H1 (cell line): ENCODE data around the gene TTC13. TPM values are rescaled to one million over a fixed set of nuclear protein-coding genes. Genes with fewer than 3 reads are reported as not detected.

ENCODE experiments used
- CTCF ChIA-PET: fragments of 300-600 bp; sonication (Branson Sonifier 250); formaldehyde crosslinking; loops from one replicate; lab custom pipeline; 2021; ENCODE audit not compliant: partially characterized antibody; lab: Charles Lee
- POLR2A ChIA-PET: fragments of 300-600 bp; sonication (Branson Sonifier 250); formaldehyde crosslinking; loops from one replicate; lab custom pipeline; 2021; ENCODE audit warnings: inconsistent platforms; ENCODE audit not compliant: partially characterized antibody; lab: Charles Lee
- DNase-seq, 2 experiments: peaks; one replicate each; pipeline versions ENCODE4 v3.0.0 to v3.0.0-alpha.2; 2010 to 2022; ENCODE audit warnings: low spot score in 2 of 2, low read depth in 1 of 2, mixed read lengths in 1 of 2
- FAIRE-seq: peaks from 2 replicates; lab custom pipeline; 2011; peaks lifted over from hg19 to GRCh38; lab: Jason Lieb, UNC
- H2AFZ ChIP-seq: 2 replicates; pipeline ENCODE4 v1.8.1; 2012; ENCODE audit warnings: low read length, inconsistent platforms
- H2AK5ac ChIP-seq: 2 replicates; pipeline ENCODE4 v1.6.1; 2013; ENCODE audit warnings: low read depth, low read length
- H2BK120ac ChIP-seq: replicated peaks from 2 replicates; pipeline ENCODE3; 2013; ENCODE audit warnings: low read depth, low read length, inconsistent platforms
- H2BK12ac ChIP-seq: 2 replicates; pipeline ENCODE4 v1.6.1; 2013; ENCODE audit warnings: low read depth, low read length
- H2BK15ac ChIP-seq: 2 replicates; pipeline ENCODE4 v1.6.1; 2013; ENCODE audit warnings: low read length
- H2BK20ac ChIP-seq: 2 replicates; pipeline ENCODE4 v1.6.1; 2013; ENCODE audit warnings: low read length
- H2BK5ac ChIP-seq: 2 replicates; pipeline ENCODE4 v1.6.1; 2013; ENCODE audit warnings: low read depth, low read length
- H3K14ac ChIP-seq: 2 replicates; pipeline ENCODE4 v1.6.1; 2013; ENCODE audit warnings: inconsistent platforms; ENCODE audit not compliant: insufficient read length
- H3K18ac ChIP-seq: 2 replicates; pipeline ENCODE4 v1.6.1; 2013; ENCODE audit warnings: low read length; ENCODE audit errors: extremely low read depth
- H3K23ac ChIP-seq: 2 replicates; pipeline ENCODE4 v1.6.1; 2013; ENCODE audit warnings: inconsistent platforms; ENCODE audit not compliant: insufficient read length
- H3K23me2 ChIP-seq: 2 replicates; pipeline ENCODE4 v1.6.1; 2013; ENCODE audit warnings: low read depth, low read length
- H3K27ac ChIP-seq: 2 replicates; pipeline ENCODE4 v1.6.1; 2011; ENCODE audit warnings: low read depth, low read length, inconsistent platforms
- H3K27me3 ChIP-seq, 4 experiments: replicated peaks in 1 of 4; 1 replicate in 1 of 4; 2 replicates in 3 of 4; pipeline versions ENCODE4 v1.6.1 to v1.8.1; 2011 to 2013; ENCODE audit warnings: low read length in 3 of 4, mild to moderate bottlenecking in 3 of 4, inconsistent platforms in 2 of 4, mixed read lengths in 2 of 4, moderate library complexity in 1 of 4; ENCODE audit not compliant: control insufficient read depth in 3 of 4, insufficient read depth in 3 of 4; ENCODE audit errors: extremely low read depth in 1 of 4
- H3K36me3 ChIP-seq, 4 experiments: 2 replicates each; pipeline versions ENCODE4 v1.6.1 to v1.8.1; 2011 to 2013; ENCODE audit warnings: mild to moderate bottlenecking in 4 of 4, low read length in 3 of 4, moderate library complexity in 2 of 4, control low read depth in 1 of 4, inconsistent platforms in 1 of 4; ENCODE audit not compliant: insufficient read depth in 4 of 4, control insufficient read depth in 2 of 4
- H3K4ac ChIP-seq: replicated peaks from 2 replicates; pipeline ENCODE3; 2013; ENCODE audit warnings: low read length, low read depth, mixed read lengths, inconsistent platforms; ENCODE audit not compliant: insufficient read length
- H3K4me1 ChIP-seq, 4 experiments: replicated peaks in 1 of 4; 1 replicate in 1 of 4; 2 replicates in 3 of 4; pipeline versions ENCODE4 v1.6.1 to v1.8.1; 2011 to 2013; ENCODE audit warnings: low read length in 3 of 4, inconsistent platforms in 2 of 4, mixed read lengths in 1 of 4; ENCODE audit not compliant: insufficient read depth in 4 of 4, control insufficient read depth in 3 of 4
- H3K4me2 ChIP-seq, 2 experiments: 2 replicates each; pipeline versions ENCODE4 v1.6.1 to v1.8.1; 2011 to 2013; ENCODE audit warnings: low read depth in 2 of 2, low read length in 2 of 2, control low read depth in 1 of 2, inconsistent platforms in 1 of 2, mild to moderate bottlenecking in 1 of 2; ENCODE audit not compliant: insufficient read depth in 1 of 2
- H3K4me3 ChIP-seq, 4 experiments: fragments of 200-600, 300-600 bp in 1 of 4; sonication (generic), shearing (Covaris generic), sonication (Bioruptor Twin) in 1 of 4; 2 replicates each; pipeline versions ENCODE4 v1.5.1 to v1.8.1; 2011 to 2016; ENCODE audit warnings: low read length in 4 of 4, low read depth in 3 of 4, control low read depth in 2 of 4, inconsistent platforms in 2 of 4, mild to moderate bottlenecking in 2 of 4, mixed read lengths in 1 of 4, moderate library complexity in 1 of 4; ENCODE audit not compliant: insufficient read depth in 2 of 4; ENCODE audit errors: extremely low read depth in 1 of 4
- H3K56ac ChIP-seq: replicated peaks from 2 replicates; pipeline ENCODE3; 2013; ENCODE audit warnings: low read depth, mild to moderate bottlenecking, mixed read lengths, low read length, inconsistent platforms; ENCODE audit not compliant: insufficient read length
- H3K79me1 ChIP-seq: 2 replicates; pipeline ENCODE4 v1.6.1; 2013; ENCODE audit warnings: low read depth, low read length, control low read depth
- H3K79me2 ChIP-seq, 2 experiments: 2 replicates each; pipeline versions ENCODE4 v1.6.1 to v1.8.1; 2012 to 2013; ENCODE audit warnings: low read length in 2 of 2, mild to moderate bottlenecking in 2 of 2, inconsistent platforms in 1 of 2; ENCODE audit not compliant: insufficient read depth in 2 of 2, control insufficient read depth in 1 of 2
- H3K9ac ChIP-seq, 4 experiments: replicated peaks in 1 of 4; 1 replicate in 1 of 4; 2 replicates in 3 of 4; pipeline versions ENCODE4 v1.6.1 to v1.8.1; 2011 to 2013; ENCODE audit warnings: low read depth in 3 of 4, low read length in 3 of 4, control low read depth in 2 of 4, mild to moderate bottlenecking in 2 of 4, moderate library complexity in 2 of 4, inconsistent platforms in 1 of 4; ENCODE audit errors: extremely low read depth in 1 of 4
- H3K9me3 ChIP-seq, 2 experiments: 2 replicates each; pipeline versions ENCODE4 v1.6.1 to v1.8.1; 2012 to 2013; ENCODE audit warnings: mild to moderate bottlenecking in 2 of 2, moderate library complexity in 2 of 2, control low read depth in 1 of 2, inconsistent platforms in 1 of 2, low read depth in 1 of 2, low read length in 1 of 2, mixed read lengths in 1 of 2; ENCODE audit not compliant: insufficient read depth in 2 of 2
- H4K20me1 ChIP-seq, 2 experiments: replicated peaks in 1 of 2; 2 replicates each; pipeline versions ENCODE3 to v1.8.1; 2011 to 2013; ENCODE audit warnings: inconsistent platforms in 2 of 2, low read length in 2 of 2, mild to moderate bottlenecking in 1 of 2; ENCODE audit not compliant: insufficient read depth in 2 of 2, control insufficient read depth in 1 of 2
- H4K5ac ChIP-seq: 2 replicates; pipeline ENCODE4 v1.6.1; 2013; ENCODE audit warnings: low read length, low read depth, mixed read lengths, inconsistent platforms; ENCODE audit not compliant: insufficient read length
- H4K8ac ChIP-seq: 2 replicates; pipeline ENCODE4 v1.8.0; 2013; ENCODE audit warnings: mild to moderate bottlenecking, moderate library complexity, low read length, inconsistent platforms; ENCODE audit not compliant: insufficient read depth; ENCODE audit errors: extremely low read depth
- H4K91ac ChIP-seq: replicated peaks from 2 replicates; pipeline ENCODE3; 2013; ENCODE audit warnings: low read length, mixed read lengths, inconsistent platforms; ENCODE audit not compliant: insufficient read length
- EZH2 ChIP-seq: fragments of 200-600 bp; sonication (generic); IDR thresholded peaks from 2 replicates; pipeline ENCODE4 v1.7.1; 2012; ENCODE audit warnings: low read depth, mild to moderate bottlenecking, moderate library complexity, low read length, inconsistent platforms; ENCODE audit not compliant: severe bottlenecking
- JUND ChIP-seq: IDR thresholded peaks from 2 replicates; pipeline ENCODE4 v1.6.1; 2011; ENCODE audit warnings: mild to moderate bottlenecking, improper control_type of control experiment, low read length
- KDM1A ChIP-seq: fragments of 200-600, 300-600 bp; sonication (generic); IDR thresholded peaks from 2 replicates; pipeline ENCODE4 v1.7.1; 2016; ENCODE audit warnings: mild to moderate bottlenecking, low read length, borderline replicate concordance
- KDM4A ChIP-seq: IDR thresholded peaks from one replicate; pipeline ENCODE4 v1.7.1; 2012; ENCODE audit warnings: low read depth, mild to moderate bottlenecking, moderate library complexity, low read length, inconsistent platforms; ENCODE audit not compliant: severe bottlenecking
- WGBS, 2 experiments: shearing (Covaris generic) in 1 of 2; methylation state at CpG; one replicate each; pipeline versions ENCODE4 v1.1.6 to v1.1.7; 2013 to 2015; ENCODE audit warnings: low lambda C conversion rate in 2 of 2, mixed read lengths in 2 of 2, inconsistent platforms in 1 of 2, low coverage in 1 of 2, missing lambda C conversion rate in 1 of 2; ENCODE audit not compliant: insufficient replicate concordance in 2 of 2, insufficient coverage in 1 of 2, insufficient read length in 1 of 2; ENCODE audit errors: extremely low coverage in 1 of 2, missing lambda C conversion rate in 1 of 2; 5-methylcytosine and 5-hydroxymethylcytosine counted together
- polyA plus RNA-seq, 7 experiments: library from polyadenylated mRNA; depleted of rRNA in 3 of 7; stranded (reverse) in 5 of 7; unstranded in 2 of 7; fragments of >200 nt in 5 of 7; fragments of 200-250 nt in 2 of 7; gene quantifications; 1 replicate in 5 of 7; 2 replicates in 1 of 7; 4 replicates in 1 of 7; pipeline versions ENCODE4 v1.2.1 to v1.2.3, GENCODE V29; 2011 to 2013; ENCODE audit warnings: missing spikeins in 2 of 7, mixed read lengths in 2 of 7
- total RNA-seq: library from RNA; stranded (reverse); fragmentation: NEBNext Ultra II Directional; extraction: Animal tissue kit (Norgen Biotek cat#: 25700); gene quantifications from 2 replicates; pipeline ENCODE4 v1.2.1, GENCODE V29; 2021

Gene TTC13
- total and polyA plus RNA-seq, 2 of the 8 experiments (the other 6 are each of a cell fraction or from before 2014, with no cell fraction given): 3.1 to 7.1 TPM

DNA sequence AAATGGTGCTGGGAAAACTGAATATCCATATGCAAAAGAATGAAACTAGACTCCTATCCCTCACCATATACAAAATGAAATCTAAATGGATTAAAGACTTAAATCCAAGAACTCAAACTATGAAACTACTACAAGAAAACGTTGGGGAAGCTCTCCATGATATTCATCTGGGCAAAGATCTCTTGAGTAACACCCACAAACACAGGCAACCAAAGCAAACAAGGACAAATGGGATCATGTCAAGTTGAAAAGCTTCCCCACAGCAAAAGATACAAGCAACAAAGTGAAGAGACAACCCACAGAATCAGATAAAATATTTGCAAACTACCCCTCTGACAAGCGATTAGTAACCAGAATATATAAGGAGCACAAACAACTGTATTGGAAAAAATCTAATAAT lies 13.8 kb downstream of the TTC13 start:
- Histone ChIP-seq H3K56ac (no peak overlapping the region), H3K4ac (no peak overlapping the region), H2AK5ac (no peak overlapping the region), H3K36me3 (no peaks in the 10 kb centered on the region), H2BK120ac (no peak overlapping the region), H3K14ac (no peak overlapping the region), H3K23ac (no peak overlapping the region), H2BK15ac (no peak overlapping the region), H3K27me3 (no peaks in the 10 kb centered on the region), H2BK12ac (no peak overlapping the region), H2BK20ac (no peak overlapping the region), H3K79me2 (no peaks in the 10 kb centered on the region), H4K8ac (no peak overlapping the region), H3K23me2 (no peaks in the 10 kb centered on the region), H3K18ac (no peak overlapping the region), H4K91ac (no peak overlapping the region), H3K4me2 (no peak overlapping the region), H2AFZ (no peak overlapping the region), H3K79me1 (no peaks in the 10 kb centered on the region), H3K4me1 (no peaks in the 10 kb centered on the region), H3K27ac (no peak overlapping the region), H2BK5ac (no peak overlapping the region), H3K9me3 (no peaks in the 10 kb centered on the region), H4K5ac (no peak overlapping the region), H3K4me3 (no peak overlapping the region), H3K9ac (no peak overlapping the region), H4K20me1 (peaks cover 0 to 4% of the 10 kb centered on the region in 2 experiments)
- no peak for DNase-seq
- ChIA-PET CTCF (no interaction called here), POLR2A (no interaction called here)
- no peak for FAIRE-seq
- WGBS, 2 experiments: 63% methylated on average over 2 of the region's 2 CpGs; no CpG with 5 or more reads in 1 of the 2 experiments
- TF ChIP-seq KDM1A (no peak), KDM4A (no peak), EZH2 (no peak), JUND (no peak)
